ENCODE data around the gene RCBTB1. TPM values are rescaled to one million over a fixed set of nuclear protein-coding genes. Genes with fewer than 3 reads are reported as not detected.

RCBTB1 gene
- total RNA-seq, 1 experiment from 2014 or later: 5.4 TPM

DNA sequence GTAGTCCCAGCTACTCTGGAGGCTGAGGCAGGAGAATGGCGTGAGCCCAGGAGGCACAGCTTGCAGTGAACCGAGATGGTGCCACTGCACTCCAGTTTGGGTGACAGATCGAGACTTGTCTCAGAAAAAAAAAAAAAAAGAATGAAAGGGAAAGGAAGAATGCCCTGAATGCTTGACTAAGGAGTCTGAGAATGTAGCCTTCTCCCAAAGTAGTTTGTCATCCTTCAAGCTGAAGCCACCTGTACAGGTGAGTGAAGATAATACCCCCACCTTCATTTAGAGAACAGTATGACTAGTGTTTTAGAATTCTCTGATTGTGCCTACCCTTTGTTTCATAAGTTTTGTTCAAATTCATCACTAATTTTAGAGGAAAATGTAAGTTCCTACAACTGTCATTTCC is 5.9 kb downstream of the RCBTB1 start:
- no peaks in the 10 kb centered on the region for H3K36me3 ChIP-seq (ENCODE audit: low read depth, low read length)
- H3K4me2 ChIP-seq (ENCODE audit: low read length): no peak overlapping the region
- POLR2A ChIA-PET (ENCODE audit: unreplicated experiment): no interaction called here
- H3K27me3 ChIP-seq (ENCODE audit: low read length): no peaks in the 10 kb centered on the region
- no peak overlapping the region for H3K9ac ChIP-seq (ENCODE audit: low read length)
- intact Hi-C loops (cut with micrococcal nuclease): no loop called here
- ATAC-seq: no peak
- H3K79me2 ChIP-seq (ENCODE audit: low read length): peaks cover 11% of the 10 kb centered on the region; the same call in 1 of the 2 replicates
- BruUV-seq (replicated peaks): no TSS peak
- H3K27ac ChIP-seq (ENCODE audit: low read length): no peak overlapping the region
- DNase-seq: no peak
- H2AFZ ChIP-seq (ENCODE audit: low read length): no peak overlapping the region
- H4K20me1 ChIP-seq (ENCODE audit: low read length): no peaks in the 10 kb centered on the region
- H3K9me3 ChIP-seq (ENCODE audit: low read length): no peaks in the 10 kb centered on the region
- H3K4me1 ChIP-seq (ENCODE audit: insufficient read depth, low read length): 0 out of 2 replicates have a peak, but pooled peaks cover 6% of the 10 kb centered on the region
- no peaks in the 10 kb centered on the region for H3F3A ChIP-seq (ENCODE audit: low read length, unreplicated experiment)
- H3K4me3 ChIP-seq (ENCODE audit: low read length): no peak overlapping the region
- CTCF ChIA-PET: no interaction called here
- TF ChIP-seq EZH2phosphoT487 (IDR thresholded peaks at IDR 0.05; ENCODE audit: borderline replicate concordance, low read length): no peak
- TF ChIP-seq EZH2 (IDR thresholded peaks at IDR 0.05; ENCODE audit: low read length, unreplicated experiment): no peak
- no peaks in the 10 kb centered on the region for H3K9me2 ChIP-seq (replicated peaks; ENCODE audit: low read length)

GRCh38 chr13:49571299-49572240 is 13.8 kb downstream of the RCBTB1 start:
- no peak overlapping the region for H3K4me2 ChIP-seq (ENCODE audit: low read length)
- H3K79me2 ChIP-seq (ENCODE audit: low read length): no peaks in the 10 kb centered on the region
- no peak overlapping the region for H2AFZ ChIP-seq (ENCODE audit: low read length)
- no peak overlapping the region for H3K27ac ChIP-seq (ENCODE audit: low read length)
- intact Hi-C loops (cut with micrococcal nuclease): loop anchor here (2.0 kb wide), 1 partner anchor 13 kb away; the partner anchor contains the start of gene RCBTB1
- no TSS peak for BruUV-seq (replicated peaks)
- CTCF ChIA-PET: no interaction called here
- no peaks in the 10 kb centered on the region for H3K9me2 ChIP-seq (replicated peaks; ENCODE audit: low read length)
- H3F3A ChIP-seq (ENCODE audit: low read length, unreplicated experiment): no peaks in the 10 kb centered on the region
- H3K4me1 ChIP-seq (ENCODE audit: insufficient read depth, low read length): peaks cover 23% of the 10 kb centered on the region
- no peaks in the 10 kb centered on the region for H3K9me3 ChIP-seq (ENCODE audit: low read length)
- POLR2A ChIA-PET (ENCODE audit: unreplicated experiment): no interaction called here
- H3K4me3 ChIP-seq (ENCODE audit: low read length): no peak overlapping the region
- H3K27me3 ChIP-seq (ENCODE audit: low read length): no peaks in the 10 kb centered on the region
- no peaks in the 10 kb centered on the region for H4K20me1 ChIP-seq (ENCODE audit: low read length)
- no peak overlapping the region for H3K9ac ChIP-seq (ENCODE audit: low read length)
- TF ChIP-seq, protein P1, sequence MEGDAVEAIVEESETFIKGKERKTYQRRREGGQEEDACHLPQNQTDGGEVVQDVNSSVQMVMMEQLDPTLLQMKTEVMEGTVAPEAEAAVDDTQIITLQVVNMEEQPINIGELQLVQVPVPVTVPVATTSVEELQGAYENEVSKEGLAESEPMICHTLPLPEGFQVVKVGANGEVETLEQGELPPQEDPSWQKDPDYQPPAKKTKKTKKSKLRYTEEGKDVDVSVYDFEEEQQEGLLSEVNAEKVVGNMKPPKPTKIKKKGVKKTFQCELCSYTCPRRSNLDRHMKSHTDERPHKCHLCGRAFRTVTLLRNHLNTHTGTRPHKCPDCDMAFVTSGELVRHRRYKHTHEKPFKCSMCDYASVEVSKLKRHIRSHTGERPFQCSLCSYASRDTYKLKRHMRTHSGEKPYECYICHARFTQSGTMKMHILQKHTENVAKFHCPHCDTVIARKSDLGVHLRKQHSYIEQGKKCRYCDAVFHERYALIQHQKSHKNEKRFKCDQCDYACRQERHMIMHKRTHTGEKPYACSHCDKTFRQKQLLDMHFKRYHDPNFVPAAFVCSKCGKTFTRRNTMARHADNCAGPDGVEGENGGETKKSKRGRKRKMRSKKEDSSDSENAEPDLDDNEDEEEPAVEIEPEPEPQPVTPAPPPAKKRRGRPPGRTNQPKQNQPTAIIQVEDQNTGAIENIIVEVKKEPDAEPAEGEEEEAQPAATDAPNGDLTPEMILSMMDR (conservative IDR thresholded peaks at IDR 0.05; ENCODE audit: low read depth, low read length): no peak
- TF ChIP-seq EZH2 (IDR thresholded peaks at IDR 0.05; ENCODE audit: low read length, unreplicated experiment): no peak
- TF ChIP-seq EZH2phosphoT487 (IDR thresholded peaks at IDR 0.05; ENCODE audit: borderline replicate concordance, low read length): no peak
- ATAC-seq (no peak), DNase-seq (no peak)
- H3K36me3 ChIP-seq (ENCODE audit: low read depth, low read length): no peaks in the 10 kb centered on the region; the same call in 1 of the 2 replicates

DNA sequence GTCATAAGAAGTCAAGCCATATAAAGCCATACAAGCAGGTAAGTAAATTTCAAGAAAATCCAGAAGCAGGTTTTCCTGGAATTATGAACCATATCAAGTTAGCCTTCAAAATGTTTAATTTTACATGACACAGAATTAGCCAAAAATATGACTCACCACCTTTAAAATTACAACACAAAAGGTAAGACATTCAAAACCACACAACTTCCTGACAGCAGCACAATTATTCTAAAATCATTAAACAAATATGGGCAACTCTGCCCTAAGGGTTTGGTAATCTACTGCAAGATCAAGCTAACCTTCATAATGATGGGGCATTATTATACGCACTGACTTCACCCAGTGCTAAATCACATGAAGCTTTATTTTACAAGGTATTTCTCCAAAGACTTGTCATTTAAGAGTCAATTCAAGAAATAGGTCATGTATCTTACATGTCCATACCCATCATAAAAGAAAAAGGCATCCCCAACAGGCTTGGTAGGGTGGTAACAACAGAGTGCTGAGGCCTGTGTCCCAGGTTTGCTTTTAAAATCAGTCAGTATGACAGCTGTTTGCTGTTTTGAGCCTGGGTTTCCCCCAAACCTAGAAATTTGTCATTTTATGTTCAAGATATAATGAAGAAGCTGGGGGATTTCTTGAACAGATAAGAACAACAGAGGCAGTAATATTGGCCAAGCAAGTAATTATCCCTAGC is 15.2 kb downstream of the RCBTB1 start:
- H3K9ac ChIP-seq (ENCODE audit: low read length): no peak overlapping the region; the same call in 1 of the 2 replicates
- H2AFZ ChIP-seq (ENCODE audit: low read length): no peak overlapping the region
- no peaks in the 10 kb centered on the region for H4K20me1 ChIP-seq (ENCODE audit: low read length)
- BruUV-seq (replicated peaks): no TSS peak
- ATAC-seq (peak; percentile 98), DNase-seq (peak; percentile 87)
- POLR2A ChIA-PET (ENCODE audit: unreplicated experiment): no interaction called here
- peaks cover 23% of the 10 kb centered on the region for H3K4me1 ChIP-seq (ENCODE audit: insufficient read depth, low read length)
- H3K36me3 ChIP-seq (ENCODE audit: low read depth, low read length): no peaks in the 10 kb centered on the region; the same call in 1 of the 2 replicates
- TF ChIP-seq EZH2 (IDR thresholded peaks at IDR 0.05; ENCODE audit: low read length, unreplicated experiment) (no peak), EZH2phosphoT487 (IDR thresholded peaks at IDR 0.05; ENCODE audit: borderline replicate concordance, low read length) (no peak)
- TF ChIP-seq, protein P1 (conservative IDR thresholded peaks at IDR 0.05; ENCODE audit: low read depth, low read length): no peak
- H3K27me3 ChIP-seq (ENCODE audit: low read length): no peaks in the 10 kb centered on the region
- peak overlapping the region; percentile 81 for H3K27ac ChIP-seq (ENCODE audit: low read length)
- intact Hi-C loops (cut with micrococcal nuclease): loop anchor here (1.0 to 2.0 kb wide), 2 partner anchors 15 to 32 kb away; partner anchors contain the start of gene RCBTB1
- CTCF ChIA-PET: interaction anchor here (0.7 to 1.0 kb wide), 2 partner anchors 32 to 37 kb away, joined by 3 to 4 read pairs; no protein-coding TSS in a partner anchor
- no peak overlapping the region for H3K4me3 ChIP-seq (ENCODE audit: low read length)
- H3K79me2 ChIP-seq (ENCODE audit: low read length): no peaks in the 10 kb centered on the region
- no peaks in the 10 kb centered on the region for H3K9me3 ChIP-seq (ENCODE audit: low read length)
- no peaks in the 10 kb centered on the region for H3K9me2 ChIP-seq (replicated peaks; ENCODE audit: low read length)
- peak overlapping the region; percentile 53 for H3K4me2 ChIP-seq (ENCODE audit: low read length)
- no peaks in the 10 kb centered on the region for H3F3A ChIP-seq (ENCODE audit: low read length, unreplicated experiment)
